Naive B cell (primary cell): ENCODE results near the gene UBE2Z. TPM values are rescaled to one million over a fixed set of nuclear protein-coding genes. Genes with fewer than 3 reads are reported as not detected.
"Not testable (repeated sequence)": the region's sequence is repeated elsewhere in the genome, so short reads cannot be mapped to it uniquely, and the experiment has no call there.

Source experiments
- ATAC-seq, 2 donors: fragments of 150-1000 bp; cut with Tn5 transposase; 2 replicates each; pipeline ENCODE4 v1.10.0; 2021; ENCODE audit warnings: low read depth in 2 of 2, mild to moderate bottlenecking in 2 of 2, moderate library complexity in 2 of 2
- DNase-seq: peaks from one replicate; pipeline ENCODE4 v3.0.0; 2022
- H3K27ac Mint-ChIP-seq, 6 donors: one replicate each; pipeline ENCODE4 v1.8.0; 2020 to 2022; ENCODE audit warnings: mild to moderate bottlenecking in 6 of 6, mixed read lengths in 6 of 6, moderate library complexity in 5 of 6, inconsistent platforms in 2 of 6
- H3K27me3 Mint-ChIP-seq, 3 donors: one replicate each; pipeline ENCODE4 v1.8.0; 2021 to 2022; ENCODE audit warnings: mixed read lengths in 3 of 3, mild to moderate bottlenecking in 1 of 3
- H3K36me3 Mint-ChIP-seq, 2 donors: one replicate each; pipeline ENCODE4 v1.8.0; 2020 to 2022; ENCODE audit warnings: mixed read lengths in 2 of 2, inconsistent platforms in 1 of 2, mild to moderate bottlenecking in 1 of 2
- H3K4me1 Mint-ChIP-seq, 3 donors: one replicate each; pipeline ENCODE4 v1.8.0; 2020 to 2022; ENCODE audit warnings: mixed read lengths in 3 of 3, inconsistent platforms in 1 of 3, mild to moderate bottlenecking in 1 of 3, moderate library complexity in 1 of 3
- H3K4me3 Mint-ChIP-seq, 8 donors: one replicate each; pipeline ENCODE4 v1.8.0; 2020 to 2022; ENCODE audit warnings: mild to moderate bottlenecking in 8 of 8, mixed read lengths in 8 of 8, moderate library complexity in 8 of 8, inconsistent platforms in 2 of 8
- H3K9me3 Mint-ChIP-seq, 7 donors: one replicate each; pipeline ENCODE4 v1.8.0; 2020 to 2022; ENCODE audit warnings: mixed read lengths in 7 of 7, mild to moderate bottlenecking in 5 of 7, inconsistent platforms in 2 of 7, moderate library complexity in 1 of 7
- polyA plus RNA-seq, 6 donors: library from polyadenylated mRNA; unstranded; fragments of 300-500 nt; fragmentation: Illumina TruSeq; gene quantifications; one replicate each; pipeline ENCODE4 v1.2.3, GENCODE V29; 2021; ENCODE audit warnings: low read depth in 6 of 6

Gene UBE2Z
- 10 to 100 TPM; 75.2 to 89.3 (median 76.9) TPM for polyA plus RNA-seq

DNA sequence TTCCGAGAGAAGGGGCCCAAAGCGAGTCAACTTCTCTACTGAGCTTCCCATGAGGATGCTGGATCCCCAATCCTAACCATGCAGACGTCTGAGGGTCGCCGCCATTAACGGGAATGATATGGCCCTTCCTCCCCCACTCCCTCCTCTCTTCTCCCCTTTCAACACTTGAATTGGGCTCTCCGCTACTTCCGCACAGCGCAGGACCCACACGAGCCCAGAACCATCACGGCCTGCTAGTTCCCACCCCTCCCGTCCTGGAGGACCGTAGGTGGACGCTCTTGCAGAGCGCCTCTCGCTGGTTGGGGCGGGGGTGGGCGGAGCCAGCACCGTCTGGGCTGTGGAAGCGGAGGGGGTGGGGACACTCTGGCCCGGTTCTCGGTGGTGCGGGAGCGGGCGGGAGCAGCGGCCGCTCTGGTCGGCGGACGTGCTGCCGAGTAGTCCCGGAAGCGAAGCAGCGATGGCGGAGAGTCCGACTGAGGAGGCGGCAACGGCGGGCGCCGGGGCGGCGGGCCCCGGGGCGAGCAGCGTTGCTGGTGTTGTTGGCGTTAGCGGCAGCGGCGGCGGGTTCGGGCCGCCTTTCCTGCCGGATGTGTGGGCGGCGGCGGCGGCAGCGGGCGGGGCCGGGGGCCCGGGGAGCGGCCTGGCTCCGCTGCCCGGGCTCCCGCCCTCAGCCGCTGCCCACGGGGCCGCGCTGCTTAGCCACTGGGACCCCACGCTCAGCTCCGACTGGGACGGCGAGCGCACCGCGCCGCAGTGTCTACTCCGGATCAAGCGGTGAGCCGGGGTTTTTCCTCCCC is at the start of gene UBE2Z:
TSS of gene UBE2Z (plus strand) at position 361 of the 797 bp plus-strand sequence. CDS start at position 458, 97 bp downstream.
- ATAC-seq, result peak; percentile 88

DNA sequence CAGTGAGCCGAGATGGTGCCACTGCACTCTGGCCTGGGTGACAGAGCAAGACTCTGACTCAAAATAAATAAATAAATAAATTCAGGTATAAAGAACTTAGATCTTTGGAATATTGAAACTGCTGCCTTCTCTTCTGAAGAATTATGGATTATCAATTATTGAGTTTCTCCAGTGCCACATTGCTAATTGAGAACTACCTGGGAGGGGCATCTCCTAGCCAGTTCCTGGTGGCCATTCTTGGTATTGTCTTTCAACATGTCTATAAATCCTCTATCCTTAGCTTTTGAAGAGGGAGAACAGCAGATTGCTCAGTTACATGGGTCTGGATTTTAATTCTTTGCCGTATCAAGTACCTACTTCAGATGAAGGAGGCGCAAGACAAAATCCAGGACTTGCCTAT is 48.2 kb upstream of the UBE2Z start:
- Mint-ChIP-seq H3K4me1 (no peaks in the 10 kb centered on the region), H3K9me3 (no peaks in the 10 kb centered on the region), H3K27me3 (no peaks in the 10 kb centered on the region), H3K27ac (no peak overlapping the region), H3K36me3 (peaks cover 10 to 19% of the 10 kb centered on the region in 2 donors), H3K4me3 (no peak overlapping the region)
- ATAC-seq, result no peak
- no peak for DNase-seq

More for the DNA sequence above, at the start of gene UBE2Z:
- peaks cover 0 to 12% of the 10 kb centered on the region in 2 donors for H3K36me3 Mint-ChIP-seq
- DNase-seq, result peak; percentile 86
- peaks cover 40 to 53% (median 48%) of the 10 kb centered on the region in 3 donors for H3K4me1 Mint-ChIP-seq
- H3K9me3 Mint-ChIP-seq, result no peaks in the 10 kb centered on the region
- H3K4me3 Mint-ChIP-seq, result peak within 1 kb of the TSS; percentile 86 to 98 (median 96)
- H3K27me3 Mint-ChIP-seq, result no peaks in the 10 kb centered on the region
- peak within 1 kb of the TSS; percentile 94 to 99 (median 97) for H3K27ac Mint-ChIP-seq

DNA sequence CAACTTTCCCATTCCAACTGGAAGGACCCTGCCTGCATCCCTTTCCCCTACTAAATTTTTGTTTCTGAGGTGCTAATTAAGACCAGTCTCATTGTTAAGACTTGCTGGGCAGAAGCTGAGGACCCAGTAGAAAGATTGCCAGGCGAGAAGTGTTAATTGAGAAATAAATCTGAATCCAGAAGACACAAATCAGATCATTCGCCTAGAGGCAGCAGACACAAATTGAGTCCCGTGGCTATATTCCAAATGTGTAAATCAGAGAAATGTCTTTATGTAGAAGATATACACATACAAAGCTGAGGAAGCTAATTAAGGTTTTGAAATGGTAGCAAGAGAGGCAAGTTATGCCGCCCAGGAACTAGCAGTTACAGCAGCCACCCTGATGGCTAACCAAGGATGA is 47.8 kb upstream of the UBE2Z start:
- no peaks in the 10 kb centered on the region for H3K27me3 Mint-ChIP-seq

DNA sequence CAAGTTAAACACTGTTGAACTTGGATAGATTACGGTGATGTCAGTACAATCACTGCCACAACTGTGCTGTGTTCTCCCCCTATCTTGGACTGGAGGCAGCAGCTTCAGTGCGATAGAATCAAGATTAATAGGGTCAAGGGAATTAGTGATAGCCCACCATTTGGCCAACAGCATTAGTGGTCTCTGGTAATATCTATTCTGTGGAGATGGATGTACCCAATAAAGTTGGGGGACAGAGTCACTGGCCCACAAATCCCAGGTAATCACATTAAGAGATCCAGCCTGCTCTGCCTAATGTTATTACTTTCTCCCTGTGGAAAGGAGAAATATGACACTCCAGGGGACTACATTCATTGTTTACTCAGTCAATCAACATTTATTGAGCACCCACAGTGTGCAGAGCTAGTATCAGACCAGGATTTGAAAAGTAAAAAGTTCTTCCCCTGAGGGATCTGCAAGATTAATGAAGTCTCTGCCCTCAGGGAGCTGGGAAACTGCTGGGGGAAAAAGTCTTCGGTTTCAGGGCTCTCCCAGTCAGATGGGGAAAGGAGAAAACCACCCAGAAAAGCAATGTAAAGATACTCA is 39.2 kb upstream of the UBE2Z start:
- Mint-ChIP-seq H3K9me3 (no peaks in the 10 kb centered on the region), H3K36me3 (peaks cover 0 to 3% of the 10 kb centered on the region in 2 donors), H3K4me1 (peaks cover 0 to 6% (median 4%) of the 10 kb centered on the region in 3 donors), H3K27ac (no peak overlapping the region), H3K27me3 (no peaks in the 10 kb centered on the region), H3K4me3 (no peak overlapping the region)
- no peak for DNase-seq
- ATAC-seq, result no peak

More for the DNA sequence above, 47.8 kb upstream of the UBE2Z start:
- ATAC-seq, result no peak
- Mint-ChIP-seq H3K4me1 (no peaks in the 10 kb centered on the region), H3K4me3 (peak overlapping the region in 1 of 8 donors; percentile 45), H3K27ac (no peak overlapping the region), H3K36me3 (peaks cover 7 to 15% of the 10 kb centered on the region in 2 donors), H3K9me3 (no peaks in the 10 kb centered on the region)
- DNase-seq, result no peak

DNA sequence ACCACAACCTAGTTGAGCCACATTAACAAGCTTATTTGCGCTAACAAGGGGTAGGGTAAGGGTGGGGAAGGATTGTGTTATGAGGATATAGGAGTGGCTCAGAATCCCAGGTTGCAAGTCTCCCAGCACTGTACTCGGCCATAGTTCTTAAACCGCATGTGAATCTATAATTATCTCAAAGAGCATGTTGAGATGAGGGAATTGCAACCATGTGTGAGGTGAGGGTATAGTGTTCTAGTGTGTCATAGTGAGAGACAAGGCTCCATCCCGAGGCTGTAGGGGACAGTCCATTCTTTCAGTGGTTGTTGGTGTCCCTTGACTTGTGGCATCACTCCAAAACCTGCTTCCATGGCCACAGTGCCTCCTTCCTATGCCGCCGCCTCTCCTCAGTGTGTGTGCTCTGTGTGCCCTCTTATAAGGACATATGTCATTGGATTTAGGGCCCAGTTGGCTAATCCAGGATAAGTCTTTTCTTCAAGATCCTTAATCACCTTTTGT is 38.3 kb upstream of the UBE2Z start:
- H3K9me3 Mint-ChIP-seq, result no peaks in the 10 kb centered on the region
- H3K27me3 Mint-ChIP-seq, result peaks cover 0 to 1% (median 0%) of the 10 kb centered on the region in 3 donors
- no peak overlapping the region for H3K27ac Mint-ChIP-seq
- peaks cover 0 to 6% (median 4%) of the 10 kb centered on the region in 3 donors for H3K4me1 Mint-ChIP-seq
- no peak for DNase-seq
- no peak overlapping the region for H3K4me3 Mint-ChIP-seq
- peaks cover 0 to 3% of the 10 kb centered on the region in 2 donors for H3K36me3 Mint-ChIP-seq
- ATAC-seq, result no peak

DNA sequence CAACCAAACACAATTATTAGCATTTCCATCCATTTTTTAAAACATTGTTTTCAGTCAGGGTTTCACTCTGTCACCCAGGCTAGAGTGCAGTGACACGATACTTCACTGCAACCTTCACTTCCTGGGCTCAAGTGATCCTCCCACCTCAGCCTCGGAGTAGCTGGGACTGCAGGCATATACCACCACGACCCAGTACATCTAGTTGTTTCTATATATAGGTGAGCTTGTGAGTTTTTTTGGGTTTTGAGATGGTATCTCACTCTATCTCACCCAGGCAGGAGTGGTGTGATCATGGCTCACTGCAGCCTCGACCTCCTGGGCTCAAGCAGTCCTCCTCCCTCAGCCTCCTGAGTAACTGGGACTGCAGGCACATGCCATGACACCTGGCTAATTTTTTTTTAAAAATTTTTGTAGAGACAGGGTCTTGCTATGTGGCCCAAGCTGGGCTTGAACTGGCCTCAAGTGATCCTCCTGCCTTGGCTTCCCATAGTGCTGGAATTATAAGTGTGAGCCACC is 37.1 kb upstream of the UBE2Z start:
- Mint-ChIP-seq H3K4me1 (peaks cover 0 to 6% (median 4%) of the 10 kb centered on the region in 3 donors), H3K27ac (no peak overlapping the region), H3K36me3 (peaks cover 0 to 2% of the 10 kb centered on the region in 2 donors), H3K4me3 (no peak overlapping the region), H3K9me3 (no peaks in the 10 kb centered on the region), H3K27me3 (peaks cover 0 to 5% (median 0%) of the 10 kb centered on the region in 3 donors)
- DNase-seq (no peak), ATAC-seq (no peak)

DNA sequence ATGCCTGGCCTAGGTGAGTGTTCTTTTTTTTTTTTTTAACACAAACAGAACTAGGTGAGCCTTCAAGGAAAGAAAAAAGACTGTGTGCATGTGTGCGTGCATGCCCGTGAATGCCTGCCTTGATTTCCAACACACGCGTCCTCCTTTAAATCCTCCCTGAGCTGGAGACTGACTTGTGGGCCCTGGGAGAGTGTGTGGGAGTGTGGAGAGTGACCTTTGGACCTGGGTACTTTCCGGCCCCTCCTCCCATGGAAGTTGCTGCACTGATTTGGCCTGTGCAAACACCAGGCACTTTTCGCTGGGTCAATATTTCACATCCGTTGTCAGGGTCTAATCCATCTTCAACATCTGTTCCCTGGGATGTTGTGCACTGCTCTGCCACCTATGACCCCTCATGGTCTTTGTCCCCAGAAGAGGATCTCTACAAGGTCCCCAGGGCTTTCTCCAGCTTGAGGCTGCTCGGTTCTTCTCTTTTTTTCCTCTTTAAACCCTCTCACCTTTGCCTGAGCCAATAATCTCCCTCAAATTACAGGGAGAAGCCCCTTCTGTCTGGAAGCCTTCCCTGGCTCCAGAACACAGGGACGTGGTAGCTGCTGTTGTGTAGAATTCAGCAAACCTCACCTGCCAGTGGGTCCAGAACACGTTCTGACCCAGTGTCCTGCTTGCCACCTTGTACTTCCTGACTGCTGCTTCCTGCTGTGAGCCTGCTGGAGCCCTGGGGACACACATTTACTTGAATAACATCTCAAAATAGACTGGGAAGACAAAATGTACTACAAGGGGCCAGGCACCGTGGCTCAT is 36.5 kb upstream of the UBE2Z start:
- DNase-seq (no peak), ATAC-seq (no peak)
- Mint-ChIP-seq H3K27me3 (peaks cover 0 to 5% (median 0%) of the 10 kb centered on the region in 3 donors), H3K4me1 (peaks cover 0 to 6% (median 4%) of the 10 kb centered on the region in 3 donors), H3K36me3 (no peaks in the 10 kb centered on the region), H3K9me3 (no peaks in the 10 kb centered on the region), H3K4me3 (peak overlapping the region in 1 of 8 donors; percentile 62), H3K27ac (peak overlapping the region in 2 of 6 donors; percentile 57 to 86)

DNA sequence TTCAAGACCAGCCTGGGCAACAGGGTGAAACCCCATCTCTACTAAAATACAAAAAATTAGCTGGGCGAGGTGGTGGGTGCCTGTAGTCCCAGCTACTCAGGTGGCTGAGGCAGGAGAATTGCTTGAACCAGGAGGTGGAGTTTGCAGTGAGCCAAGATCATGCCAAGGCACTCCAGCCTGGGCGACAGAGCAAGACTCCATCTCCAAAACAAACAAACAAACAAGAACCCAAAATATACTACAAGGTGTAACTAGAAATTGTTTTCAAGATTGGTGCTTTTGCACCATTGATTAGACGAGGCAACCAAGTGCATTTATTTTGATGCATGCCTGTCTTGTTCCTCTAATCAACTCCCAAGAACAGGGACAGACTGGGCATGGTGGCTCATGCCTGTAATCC is 35.8 kb upstream of the UBE2Z start:
- DNase-seq, H3K4me3 Mint-ChIP-seq, H3K36me3 Mint-ChIP-seq, H3K4me1 Mint-ChIP-seq, H3K27me3 Mint-ChIP-seq, H3K9me3 Mint-ChIP-seq, ATAC-seq: not testable (repeated sequence)
- peak overlapping the region in 1 of 6 donors; percentile 57 for H3K27ac Mint-ChIP-seq

DNA sequence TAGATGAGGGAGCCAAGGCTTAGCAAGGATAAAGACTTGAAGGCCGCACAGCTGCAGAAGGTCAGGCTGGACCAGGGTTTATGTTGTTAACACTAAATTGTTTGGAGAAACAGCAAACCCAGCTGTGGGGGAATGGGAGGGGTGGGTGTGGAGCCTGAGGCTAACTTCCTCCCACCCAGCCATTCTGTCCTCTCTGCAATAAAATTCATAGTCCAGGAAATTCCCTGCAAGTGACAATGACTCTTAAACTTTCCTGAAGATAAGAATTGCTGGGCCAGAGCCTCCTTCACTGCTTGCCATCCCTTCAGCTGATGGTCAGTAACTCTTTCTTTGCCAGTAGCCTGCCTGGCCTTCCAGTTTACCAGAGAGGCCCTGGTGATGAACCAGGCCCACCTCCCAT is 35.0 kb upstream of the UBE2Z start:
- Mint-ChIP-seq H3K27ac (no peak overlapping the region), H3K27me3 (peaks cover 0 to 5% (median 0%) of the 10 kb centered on the region in 3 donors), H3K4me1 (peaks cover 0 to 6% (median 4%) of the 10 kb centered on the region in 3 donors), H3K36me3 (no peaks in the 10 kb centered on the region), H3K9me3 (no peaks in the 10 kb centered on the region), H3K4me3 (no peak overlapping the region)
- ATAC-seq (no peak), DNase-seq (no peak)

DNA sequence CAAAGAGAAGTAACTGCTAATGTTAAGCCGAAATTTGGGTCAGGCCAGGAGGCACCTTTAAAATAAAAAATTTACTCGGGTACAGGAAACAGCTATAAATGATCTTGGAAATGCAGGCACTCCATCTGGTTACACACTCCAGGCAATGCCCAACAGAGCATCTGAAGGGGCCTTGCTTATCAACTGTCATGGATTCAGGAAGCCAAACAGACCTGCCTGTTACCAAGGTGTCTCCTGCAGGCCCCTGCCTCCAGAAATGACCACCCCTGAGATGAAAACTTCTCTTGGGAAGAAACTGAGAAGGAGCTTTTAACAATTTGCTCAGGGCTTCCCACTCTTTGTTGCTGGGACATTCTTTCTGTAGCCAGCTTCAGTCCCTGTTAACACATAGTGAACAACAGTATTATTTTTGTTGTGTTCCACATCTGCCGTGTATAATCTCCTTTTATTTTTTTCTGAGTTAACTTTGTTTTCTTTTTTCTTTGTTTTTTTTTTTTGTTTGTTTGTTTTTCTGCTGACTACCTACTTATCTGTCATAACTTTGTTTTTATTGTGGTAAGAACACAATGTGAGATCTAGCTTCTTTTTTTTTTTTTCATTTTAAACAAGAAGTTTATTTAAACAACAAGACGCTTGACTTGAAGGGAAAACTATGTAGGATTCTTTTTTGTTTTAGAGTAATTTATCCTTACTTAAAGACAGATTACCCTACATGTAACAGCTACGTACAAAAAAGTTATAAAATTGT is 34.3 kb upstream of the UBE2Z start:
- Mint-ChIP-seq H3K36me3 (no peaks in the 10 kb centered on the region), H3K9me3 (no peaks in the 10 kb centered on the region), H3K27me3 (peaks cover 0 to 5% (median 0%) of the 10 kb centered on the region in 3 donors), H3K4me1 (peaks cover 0 to 6% (median 4%) of the 10 kb centered on the region in 3 donors), H3K4me3 (no peak overlapping the region), H3K27ac (no peak overlapping the region)
- DNase-seq, result no peak
- ATAC-seq, result no peak

DNA sequence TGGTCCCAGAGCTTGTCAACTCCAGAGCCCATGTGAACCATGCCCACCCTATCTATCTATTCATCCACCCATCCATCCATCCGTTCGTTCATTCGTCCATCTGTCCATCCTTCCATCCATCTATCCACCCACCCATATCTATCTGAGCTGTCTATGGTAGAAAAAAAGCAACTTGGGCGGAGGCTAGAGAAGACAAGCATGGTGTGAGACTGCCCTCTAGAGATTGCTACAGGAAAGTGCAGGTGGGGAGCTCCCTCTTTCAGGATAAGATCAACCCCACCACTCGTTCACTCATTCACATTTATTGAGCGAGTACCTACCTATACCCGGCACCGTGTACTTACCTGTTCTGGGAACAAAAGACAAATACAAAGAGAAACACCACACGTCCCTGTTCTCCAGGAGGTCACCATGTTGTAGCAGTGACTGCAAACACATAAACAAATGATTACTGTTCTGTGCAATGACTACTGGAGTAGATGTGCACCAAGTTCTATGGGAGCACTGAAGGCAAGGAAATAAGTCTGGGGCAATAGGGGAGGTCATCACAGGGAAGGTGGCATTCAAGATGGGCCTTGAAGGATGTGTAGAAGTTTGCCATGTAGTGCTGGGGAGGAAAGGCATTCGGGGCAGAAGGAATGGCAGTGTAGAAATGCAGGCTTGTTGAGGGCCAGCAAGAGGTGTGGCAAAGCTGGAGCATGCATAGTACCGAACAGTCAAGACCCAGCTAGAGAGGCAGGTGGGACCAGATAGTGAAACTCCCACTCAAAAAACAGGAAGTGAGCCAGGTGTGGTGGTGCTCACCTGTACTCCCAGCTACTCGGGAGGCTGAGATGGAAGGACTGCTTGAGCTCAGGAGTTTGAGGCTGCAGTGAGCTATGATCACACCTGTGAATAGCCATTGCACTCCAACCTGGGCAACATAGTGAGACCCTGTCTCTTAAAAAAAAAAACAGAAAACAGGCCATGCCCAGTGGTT is 29.0 kb upstream of the UBE2Z start:
- peak; percentile 62 for DNase-seq
- peak; percentile 84 to 94 for ATAC-seq
- H3K27ac Mint-ChIP-seq, result no peak overlapping the region
- H3K36me3 Mint-ChIP-seq, result no peaks in the 10 kb centered on the region
- no peaks in the 10 kb centered on the region for H3K9me3 Mint-ChIP-seq
- no peak overlapping the region for H3K4me3 Mint-ChIP-seq
- peaks cover 0 to 10% (median 0%) of the 10 kb centered on the region in 3 donors for H3K27me3 Mint-ChIP-seq
- no peaks in the 10 kb centered on the region for H3K4me1 Mint-ChIP-seq
